Esophagus squamous epithelium (tissue), 4 donors: ENCODE data around the gene TBC1D22B.

Experiments
- POLR2A ChIP-seq, 4 donors: fragments of 450-650 bp; IDR thresholded peaks; one replicate each; pipeline ENCODE4 v1.6.1; 2017; ENCODE audit warnings: antibody characterized with exemption in 4 of 4, mild to moderate bottlenecking in 4 of 4, moderate library complexity in 3 of 4
- TF ChIP-seq, protein P1 (sequence below), 6 experiments: fragments of 450-650 bp in 4 of 6; fragments of 200-600 bp in 2 of 6; sonication (generic) in 2 of 6; IDR thresholded peaks; one replicate each; pipeline ENCODE4 v1.5.1; 2016 to 2019; ENCODE audit warnings: antibody characterized with exemption in 6 of 6, mild to moderate bottlenecking in 4 of 6, moderate library complexity in 4 of 6

DNA sequence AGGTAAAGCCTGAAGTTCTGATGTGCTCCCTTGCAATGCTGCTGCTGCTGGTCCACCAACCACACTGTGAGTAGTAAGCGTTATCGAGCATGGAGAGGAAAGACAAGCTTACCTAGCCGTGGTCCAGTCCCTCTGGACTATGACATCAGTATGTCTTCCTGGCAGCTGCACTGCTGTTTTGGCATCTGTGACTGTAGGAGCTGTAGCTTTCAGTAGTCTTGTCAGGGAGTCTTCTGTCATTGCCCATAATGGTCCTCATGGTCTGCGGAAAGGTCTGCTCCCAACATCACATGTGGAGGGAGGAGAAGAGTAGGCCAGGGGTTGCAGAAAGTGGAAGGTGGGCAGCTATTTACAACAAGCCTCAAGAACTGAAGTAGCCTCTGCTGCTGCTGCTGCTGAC is 27.2 kb downstream of the TBC1D22B start:
- no peak for TF ChIP-seq POLR2A (IDR thresholded peaks at IDR 0.05)
- TF ChIP-seq, protein P1, sequence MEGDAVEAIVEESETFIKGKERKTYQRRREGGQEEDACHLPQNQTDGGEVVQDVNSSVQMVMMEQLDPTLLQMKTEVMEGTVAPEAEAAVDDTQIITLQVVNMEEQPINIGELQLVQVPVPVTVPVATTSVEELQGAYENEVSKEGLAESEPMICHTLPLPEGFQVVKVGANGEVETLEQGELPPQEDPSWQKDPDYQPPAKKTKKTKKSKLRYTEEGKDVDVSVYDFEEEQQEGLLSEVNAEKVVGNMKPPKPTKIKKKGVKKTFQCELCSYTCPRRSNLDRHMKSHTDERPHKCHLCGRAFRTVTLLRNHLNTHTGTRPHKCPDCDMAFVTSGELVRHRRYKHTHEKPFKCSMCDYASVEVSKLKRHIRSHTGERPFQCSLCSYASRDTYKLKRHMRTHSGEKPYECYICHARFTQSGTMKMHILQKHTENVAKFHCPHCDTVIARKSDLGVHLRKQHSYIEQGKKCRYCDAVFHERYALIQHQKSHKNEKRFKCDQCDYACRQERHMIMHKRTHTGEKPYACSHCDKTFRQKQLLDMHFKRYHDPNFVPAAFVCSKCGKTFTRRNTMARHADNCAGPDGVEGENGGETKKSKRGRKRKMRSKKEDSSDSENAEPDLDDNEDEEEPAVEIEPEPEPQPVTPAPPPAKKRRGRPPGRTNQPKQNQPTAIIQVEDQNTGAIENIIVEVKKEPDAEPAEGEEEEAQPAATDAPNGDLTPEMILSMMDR (IDR thresholded peaks at IDR 0.05): no peak
